ENCODE measurements around the gene DIP2B. TPM values are rescaled to one million over a fixed set of nuclear protein-coding genes. Genes with fewer than 3 reads are reported as not detected.
"Not testable (repeated sequence)": the region's sequence is repeated elsewhere in the genome, so short reads cannot be mapped to it uniquely, and the experiment has no call there.

Gene DIP2B
- total RNA-seq, 2 experiments from 2014 or later, result 29.2 to 29.4 TPM

- no peak for DNase-seq
- no peak for ATAC-seq
- POLR2A ChIA-PET, result interaction anchor here (0.8 to 1.0 kb wide), 3 partner anchors 12 to 17 kb away, joined by 3 to 4 read pairs (median 4); no protein-coding TSS in a partner anchor
- intact Hi-C loops (cut with DNase I, micrococcal nuclease), result no loop called here
- peaks cover 23% of the 10 kb centered on the region for H3K4me1 Mint-ChIP-seq
- no peaks in the 10 kb centered on the region for H3K27me3 Mint-ChIP-seq
- peaks cover 19% of the 10 kb centered on the region for H3K36me3 Mint-ChIP-seq (ENCODE audit: low read depth)
- H3K27ac Mint-ChIP-seq, result peak overlapping the region; percentile 96
- H3K9me3 Mint-ChIP-seq (ENCODE audit: low read depth), result peaks cover 2% of the 10 kb centered on the region
- H3K4me3 Mint-ChIP-seq, result peak overlapping the region; percentile 54
- CTCF ChIA-PET, result interaction anchor here (0.6 to 2.8 kb wide), 11 partner anchors 11 to 243 kb away, joined by 3 to 13 read pairs (median 3); partner anchors contain the start of gene ATF1
Measured at GRCh38 chr12:50520416-50521207, 15.8 kb downstream of the DIP2B start.

DNA sequence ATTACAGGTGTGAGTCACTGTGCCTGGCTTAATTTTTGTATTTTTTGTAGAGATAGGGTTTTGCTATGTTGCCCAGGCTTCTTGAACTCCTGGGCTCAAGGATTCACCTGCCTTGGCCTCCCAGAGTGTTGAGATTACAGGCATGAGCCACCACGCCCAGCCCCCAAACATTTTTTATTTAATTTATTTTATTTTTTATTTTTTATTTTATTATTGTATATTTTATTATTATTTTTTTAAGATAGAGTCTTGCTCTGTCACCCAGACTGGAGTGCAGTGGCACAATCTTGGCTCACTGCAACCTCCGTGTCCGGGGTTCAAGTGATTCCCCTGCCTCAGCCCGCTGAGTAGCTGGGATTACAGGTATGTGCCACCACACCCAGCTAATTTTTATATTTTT lies 17.0 kb downstream of the DIP2B start:
- ChIA-PET CTCF (interaction anchor here (1.0 to 2.8 kb wide), 3 partner anchors 10 to 78 kb away, joined by 3 to 13 read pairs (median 4); no protein-coding TSS in a partner anchor), POLR2A (interaction anchor here (0.6 to 0.9 kb wide), 2 partner anchors 15 to 81 kb away, joined by 4 to 5 read pairs; no protein-coding TSS in a partner anchor)
- H3K27ac Mint-ChIP-seq; intact Hi-C loops (cut with DNase I, micrococcal nuclease); ATAC-seq; H3K27me3 Mint-ChIP-seq; H3K4me3 Mint-ChIP-seq; H3K9me3 Mint-ChIP-seq (ENCODE audit: low read depth); DNase-seq: not testable (repeated sequence)
- Mint-ChIP-seq H3K36me3 (ENCODE audit: low read depth) (peaks cover 23% of the 10 kb centered on the region), H3K4me1 (peaks cover 22% of the 10 kb centered on the region)

DNA sequence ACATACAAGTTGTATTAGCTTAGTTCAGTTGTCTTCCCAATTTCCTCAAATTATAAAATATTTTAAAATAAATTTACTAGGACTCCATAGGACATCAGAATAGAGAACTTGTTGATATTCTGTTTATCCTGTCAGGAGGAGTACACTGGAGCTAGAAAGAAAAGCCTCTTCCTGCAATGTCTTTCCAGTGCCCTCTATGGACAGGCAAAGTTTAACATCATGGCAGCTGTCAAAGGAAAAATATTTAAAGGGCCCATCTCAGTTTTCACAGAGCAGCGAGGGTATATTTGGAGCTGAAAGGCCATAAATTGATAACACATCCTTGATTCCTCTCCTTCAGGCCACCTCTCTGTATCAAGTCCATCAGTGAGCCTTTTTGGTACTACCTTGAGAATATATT lies 19.0 kb downstream of the DIP2B start:
- Mint-ChIP-seq H3K27me3 (no peaks in the 10 kb centered on the region), H3K4me1 (peaks cover 33% of the 10 kb centered on the region), H3K36me3 (ENCODE audit: low read depth) (peaks cover 21% of the 10 kb centered on the region), H3K4me3 (no peak overlapping the region), H3K27ac (no peak overlapping the region), H3K9me3 (ENCODE audit: low read depth) (peaks cover 2% of the 10 kb centered on the region)
- DNase-seq, result no peak
- intact Hi-C loops (cut with DNase I, micrococcal nuclease), result no loop called here
- ChIA-PET POLR2A (interaction anchor here (0.7 kb wide), 1 partner anchor 14 kb away, joined by 3 read pairs; no protein-coding TSS in a partner anchor), CTCF (interaction anchor here (1.0 to 3.6 kb wide), 5 partner anchors 14 to 391 kb away, joined by 3 to 18 read pairs (median 4); partner anchors contain the start of gene DIP2B)
- no peak for ATAC-seq

GRCh38 chr12:50524621-50525020 lies 19.8 kb downstream of the DIP2B start:
- peaks cover 2% of the 10 kb centered on the region for H3K9me3 Mint-ChIP-seq (ENCODE audit: low read depth)
- ATAC-seq (no peak), DNase-seq (no peak)
- intact Hi-C loops (cut with DNase I, micrococcal nuclease), result no loop called here
- ChIA-PET CTCF (interaction anchor here (1.1 to 3.6 kb wide), 3 partner anchors 16 to 114 kb away, joined by 3 to 18 read pairs (median 6); partner anchors contain the start of gene DIP2B), POLR2A (interaction anchor here (0.6 kb wide), 1 partner anchor 13 kb away, joined by 3 read pairs; no protein-coding TSS in a partner anchor)
- H3K27ac Mint-ChIP-seq, result peak overlapping the region; percentile 11
- peaks cover 25% of the 10 kb centered on the region for H3K36me3 Mint-ChIP-seq (ENCODE audit: low read depth)
- H3K27me3 Mint-ChIP-seq, result no peaks in the 10 kb centered on the region
- H3K4me3 Mint-ChIP-seq, result no peak overlapping the region
- peaks cover 41% of the 10 kb centered on the region for H3K4me1 Mint-ChIP-seq

DNA sequence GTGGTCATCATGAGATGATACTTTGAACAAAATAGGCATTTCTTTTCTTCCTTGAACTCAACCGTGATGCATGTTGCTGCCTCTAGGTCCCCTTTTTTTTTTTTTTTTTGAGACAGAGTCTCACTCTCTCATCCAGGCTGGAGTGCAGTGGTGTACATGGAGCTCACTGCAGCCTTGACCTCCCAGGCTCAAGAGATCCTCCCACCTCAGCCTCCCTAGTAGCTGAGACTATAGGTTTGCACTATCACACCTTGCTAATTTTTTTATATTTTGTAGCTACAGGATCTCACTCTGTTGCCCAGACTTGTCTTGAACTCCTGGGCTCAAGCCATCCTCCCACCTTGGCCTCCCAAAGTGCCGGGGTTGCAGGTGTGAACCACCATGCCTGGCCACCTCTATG lies 20.6 kb downstream of the DIP2B start:
- ATAC-seq (no peak), DNase-seq (no peak)

DNA sequence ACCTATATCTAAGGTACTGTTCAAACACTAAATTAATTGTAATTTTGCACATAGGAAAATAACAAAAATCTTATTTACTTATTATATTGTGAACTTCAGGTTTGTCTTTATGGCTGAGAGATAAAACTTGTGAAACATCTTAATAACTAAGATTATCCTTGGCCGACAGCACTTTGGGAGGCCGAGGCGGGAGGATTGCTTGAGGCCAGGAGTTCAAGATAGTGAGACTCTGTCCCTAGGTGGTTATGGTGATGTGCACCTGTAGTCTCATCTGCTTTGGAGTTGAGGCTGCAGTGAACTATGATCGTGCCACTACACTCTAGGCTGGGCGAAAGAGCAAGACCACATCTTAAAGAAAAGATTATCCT lies 22.6 kb downstream of the DIP2B start:
- ATAC-seq (no peak), DNase-seq (no peak)
- H3K36me3 Mint-ChIP-seq (ENCODE audit: low read depth), result peaks cover 23% of the 10 kb centered on the region
- POLR2A ChIA-PET, result no interaction called here
- no peak overlapping the region for H3K4me3 Mint-ChIP-seq
- CTCF ChIA-PET, result no interaction called here
- H3K9me3 Mint-ChIP-seq (ENCODE audit: low read depth), result peaks cover 2% of the 10 kb centered on the region
- H3K27me3 Mint-ChIP-seq, result no peaks in the 10 kb centered on the region
- peak overlapping the region; percentile 8 for H3K27ac Mint-ChIP-seq
- intact Hi-C loops (cut with DNase I, micrococcal nuclease), result no loop called here
- H3K4me1 Mint-ChIP-seq, result peaks cover 42% of the 10 kb centered on the region

More for the DNA sequence above, 20.6 kb downstream of the DIP2B start:
- H3K36me3 Mint-ChIP-seq (ENCODE audit: low read depth), result peaks cover 25% of the 10 kb centered on the region
- ChIA-PET POLR2A (interaction anchor here (0.7 to 1.2 kb wide), 2 partner anchors 8 to 42 kb away, joined by 3 to 5 read pairs; no protein-coding TSS in a partner anchor), CTCF (interaction anchor here (3.6 kb wide), 1 partner anchor 16 kb away, joined by 18 read pairs; no protein-coding TSS in a partner anchor)
- H3K27ac Mint-ChIP-seq, result peak overlapping the region; percentile 12
- H3K9me3 Mint-ChIP-seq (ENCODE audit: low read depth), result peaks cover 2% of the 10 kb centered on the region
- no peaks in the 10 kb centered on the region for H3K27me3 Mint-ChIP-seq
- peaks cover 42% of the 10 kb centered on the region for H3K4me1 Mint-ChIP-seq
- intact Hi-C loops (cut with DNase I, micrococcal nuclease), result no loop called here
- H3K4me3 Mint-ChIP-seq, result no peak overlapping the region

DNA sequence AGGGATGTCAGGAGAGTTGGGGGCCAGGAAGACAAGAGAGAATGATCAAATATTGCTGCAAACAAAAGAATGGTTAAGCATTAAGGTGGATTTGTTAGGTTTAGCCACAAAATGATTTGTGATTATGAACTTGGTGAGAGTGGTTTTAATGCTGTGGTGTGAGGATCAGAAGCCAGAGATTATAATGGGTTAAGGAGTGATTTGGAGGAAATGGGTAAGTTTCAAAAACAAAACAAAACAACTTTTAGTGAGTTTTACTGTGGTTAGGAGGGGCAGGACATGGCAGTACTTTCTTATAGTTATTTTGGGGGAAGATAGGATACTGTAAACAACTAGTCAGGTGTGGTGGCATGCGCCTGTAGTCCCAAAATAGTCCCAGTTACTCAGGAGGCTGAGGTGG lies 24.0 kb downstream of the DIP2B start:
- H3K9me3 Mint-ChIP-seq (ENCODE audit: low read depth), result no peaks in the 10 kb centered on the region
- DNase-seq (no peak), ATAC-seq (no peak)
- POLR2A ChIA-PET, result interaction anchor here (0.7 kb wide), 1 partner anchor 14 kb away, joined by 3 read pairs; no protein-coding TSS in a partner anchor
- no peak overlapping the region for H3K4me3 Mint-ChIP-seq
- peaks cover 36% of the 10 kb centered on the region for H3K4me1 Mint-ChIP-seq
- CTCF ChIA-PET, result no interaction called here
- intact Hi-C loops (cut with DNase I, micrococcal nuclease), result no loop called here
- H3K36me3 Mint-ChIP-seq (ENCODE audit: low read depth), result peaks cover 18% of the 10 kb centered on the region
- peak overlapping the region; percentile 59 for H3K27ac Mint-ChIP-seq
- no peaks in the 10 kb centered on the region for H3K27me3 Mint-ChIP-seq

- DNase-seq, result no peak
- H3K9me3 Mint-ChIP-seq (ENCODE audit: low read depth), result no peaks in the 10 kb centered on the region
- H3K27ac Mint-ChIP-seq, result peak overlapping the region; percentile 59
- H3K36me3 Mint-ChIP-seq (ENCODE audit: low read depth), result peaks cover 14% of the 10 kb centered on the region
- ATAC-seq, result no peak
- H3K27me3 Mint-ChIP-seq, result no peaks in the 10 kb centered on the region
- intact Hi-C loops (cut with DNase I, micrococcal nuclease), result no loop called here
- no peak overlapping the region for H3K4me3 Mint-ChIP-seq
- H3K4me1 Mint-ChIP-seq, result peaks cover 30% of the 10 kb centered on the region
- ChIA-PET POLR2A (no interaction called here), CTCF (interaction anchor here (1.1 kb wide), 1 partner anchor 25 kb away, joined by 4 read pairs; no protein-coding TSS in a partner anchor)
Measured at GRCh38 chr12:50529345-50529744, 24.6 kb downstream of the DIP2B start.

DNA sequence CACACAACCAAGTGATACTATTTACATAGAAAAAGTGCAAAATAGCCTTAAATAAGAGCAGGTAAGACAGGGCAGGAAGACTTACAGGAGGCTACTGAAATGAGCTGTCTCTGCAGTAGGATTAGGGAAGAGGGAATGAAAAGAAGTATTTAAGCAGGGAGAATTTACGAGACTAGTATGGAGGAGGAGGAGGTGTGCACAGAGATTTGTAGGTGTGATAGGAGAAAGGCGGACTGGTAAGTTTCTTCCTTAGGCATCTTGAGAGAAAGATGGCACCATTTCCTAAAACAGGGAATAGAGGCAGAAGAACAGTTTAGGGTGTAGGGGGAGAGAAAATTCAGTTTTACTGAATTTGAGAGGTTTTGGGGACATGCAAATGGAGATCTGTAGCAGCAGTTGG lies 25.7 kb downstream of the DIP2B start:
- ChIA-PET POLR2A (no interaction called here), CTCF (interaction anchor here (1.1 to 2.1 kb wide), 2 partner anchors 23 to 24 kb away, joined by 4 to 6 read pairs; no protein-coding TSS in a partner anchor)
- H3K27me3 Mint-ChIP-seq, result no peaks in the 10 kb centered on the region
- no peak overlapping the region for H3K4me3 Mint-ChIP-seq
- no peaks in the 10 kb centered on the region for H3K9me3 Mint-ChIP-seq (ENCODE audit: low read depth)
- ATAC-seq (no peak), DNase-seq (no peak)
- H3K27ac Mint-ChIP-seq, result no peak overlapping the region
- peaks cover 28% of the 10 kb centered on the region for H3K4me1 Mint-ChIP-seq
- intact Hi-C loops (cut with DNase I, micrococcal nuclease), result loop anchor here (5.0 kb wide), 4 partner anchors 67 to 497 kb away; partner anchors contain the start of gene SLC11A2 (in 1 of the 2)
- H3K36me3 Mint-ChIP-seq (ENCODE audit: low read depth), result peaks cover 15% of the 10 kb centered on the region

- no peaks in the 10 kb centered on the region for H3K27me3 Mint-ChIP-seq
- no peaks in the 10 kb centered on the region for H3K9me3 Mint-ChIP-seq (ENCODE audit: low read depth)
- DNase-seq, result no peak
- peaks cover 31% of the 10 kb centered on the region for H3K4me1 Mint-ChIP-seq
- ChIA-PET POLR2A (interaction anchor here (0.9 to 1.6 kb wide), 5 partner anchors 9 to 231 kb away, joined by 3 to 15 read pairs (median 7); partner anchors contain the start of gene ATF1), CTCF (interaction anchor here (0.7 to 2.3 kb wide), 7 partner anchors 12 to 108 kb away, joined by 3 to 13 read pairs (median 5); no protein-coding TSS in a partner anchor)
- no peak overlapping the region for H3K4me3 Mint-ChIP-seq
- intact Hi-C loops (cut with DNase I, micrococcal nuclease), result loop anchor here (1.0 to 5.0 kb wide), 6 partner anchors 16 to 494 kb away; partner anchors contain the start of gene SLC11A2 (in 1 of the 2)
- peak; percentile 11 for ATAC-seq
- peaks cover 15% of the 10 kb centered on the region for H3K36me3 Mint-ChIP-seq (ENCODE audit: low read depth)
- no peak overlapping the region for H3K27ac Mint-ChIP-seq
Measured at GRCh38 chr12:50533203-50533584, 28.4 kb downstream of the DIP2B start.

DNA sequence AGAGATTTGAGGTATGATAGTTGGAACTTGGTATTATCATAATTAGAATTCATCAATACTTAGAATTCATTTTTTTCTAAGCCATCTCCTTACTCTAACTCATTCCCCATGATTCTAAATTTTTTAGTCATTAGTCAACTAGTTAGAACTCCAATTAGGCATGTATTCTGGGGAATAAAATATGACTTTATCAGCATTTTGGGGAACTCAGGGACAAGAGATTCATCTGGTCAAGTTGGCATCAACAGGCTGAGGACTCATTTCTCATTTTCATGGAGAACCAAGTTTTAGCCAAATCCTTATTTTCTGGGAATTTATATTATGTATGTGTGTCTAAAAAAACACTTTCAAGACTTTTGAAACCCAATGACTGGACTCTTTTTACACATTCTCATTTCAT lies 29.2 kb downstream of the DIP2B start:
- ChIA-PET POLR2A (interaction anchor here (1.4 kb wide), 1 partner anchor 21 kb away, joined by 3 read pairs; no protein-coding TSS in a partner anchor), CTCF (interaction anchor here (0.6 to 1.1 kb wide), 4 partner anchors 15 to 76 kb away, joined by 3 to 6 read pairs (median 3); no protein-coding TSS in a partner anchor)
- H3K9me3 Mint-ChIP-seq (ENCODE audit: low read depth), result no peaks in the 10 kb centered on the region
- intact Hi-C loops (cut with DNase I, micrococcal nuclease), result loop anchor here (1.0 to 5.0 kb wide), 6 partner anchors 17 to 493 kb away; partner anchors contain the start of gene SLC11A2 (in 1 of the 2)
- H3K27ac Mint-ChIP-seq, result no peak overlapping the region
- H3K36me3 Mint-ChIP-seq (ENCODE audit: low read depth), result peaks cover 16% of the 10 kb centered on the region
- no peaks in the 10 kb centered on the region for H3K27me3 Mint-ChIP-seq
- no peak overlapping the region for H3K4me3 Mint-ChIP-seq
- peaks cover 26% of the 10 kb centered on the region for H3K4me1 Mint-ChIP-seq
- DNase-seq, result no peak
- no peak for ATAC-seq
